Loucy (cell line): ENCODE measurements around the gene TMPRSS15.

Experiments
- H2AFZ ChIP-seq: fragments of 200-600 bp; sonication (generic); 2 replicates; pipeline ENCODE4 v1.6.0; 2016; ENCODE audit warnings: antibody characterized with exemption, mild to moderate bottlenecking, low read length, moderate library complexity
- H3F3A ChIP-seq: fragments of 200-600 bp; 2 replicates; pipeline ENCODE4 v1.6.0; 2016; ENCODE audit warnings: antibody characterized with exemption, low read depth, mild to moderate bottlenecking
- H3K27me3 ChIP-seq: fragments of 200-600 bp; sonication (generic); 2 replicates; pipeline ENCODE4 v1.6.1; 2014; ENCODE audit warnings: low read length, mild to moderate bottlenecking; ENCODE audit not compliant: insufficient read depth, poor library complexity, severe bottlenecking
- H3K36me3 ChIP-seq: fragments of 200-600 bp; sonication (generic); 2 replicates; pipeline ENCODE4 v1.6.1; 2016; ENCODE audit warnings: low read length; ENCODE audit not compliant: insufficient read depth
- H3K4me1 ChIP-seq: fragments of 200-600 bp; sonication (generic); 2 replicates; pipeline ENCODE4 v1.5.1; 2014; ENCODE audit warnings: low read length, mild to moderate bottlenecking; ENCODE audit not compliant: insufficient read depth, poor library complexity, severe bottlenecking
- H3K4me2 ChIP-seq: fragments of 200-600 bp; sonication (generic); 2 replicates; pipeline ENCODE4 v1.6.0; 2014; ENCODE audit warnings: antibody characterized with exemption, low read length, low read depth, mild to moderate bottlenecking; ENCODE audit not compliant: poor library complexity, severe bottlenecking
- H3K4me3 ChIP-seq: fragments of 200-600 bp; sonication (generic); 2 replicates; pipeline ENCODE4 v1.5.1; 2014; ENCODE audit warnings: low read length, mild to moderate bottlenecking, mixed read lengths; ENCODE audit not compliant: poor library complexity, severe bottlenecking
- H3K79me2 ChIP-seq: fragments of 200-600 bp; sonication (generic); 2 replicates; pipeline ENCODE4 v1.6.1; 2014; ENCODE audit warnings: low read length; ENCODE audit not compliant: insufficient read depth
- H3K9ac ChIP-seq: fragments of 200-600 bp; sonication (generic); 2 replicates; pipeline ENCODE4 v1.6.0; 2014; ENCODE audit warnings: mild to moderate bottlenecking, low read depth, low read length, moderate library complexity; ENCODE audit not compliant: poor library complexity, severe bottlenecking
- H3K9me2 ChIP-seq: fragments of 200-600 bp; sonication (generic); replicated peaks from 2 replicates; pipeline ENCODE4 v1.6.1; 2016; ENCODE audit warnings: low read depth, low read length, mixed read lengths
- H3K9me3 ChIP-seq: fragments of 200-600 bp; sonication (generic); 2 replicates; pipeline ENCODE4 v1.6.1; 2014; ENCODE audit warnings: mild to moderate bottlenecking, antibody characterized with exemption, low read length, low read depth; ENCODE audit not compliant: insufficient read depth
- H4K20me1 ChIP-seq: fragments of 200-600 bp; sonication (generic); 2 replicates; pipeline ENCODE4 v1.6.0; 2014; ENCODE audit warnings: antibody characterized with exemption, low read length, mild to moderate bottlenecking; ENCODE audit not compliant: insufficient read depth, poor library complexity, severe bottlenecking
- EZH2phosphoT487 ChIP-seq: fragments of 200-600 bp; IDR thresholded peaks from 2 replicates; pipeline ENCODE4 v1.6.1; 2018; ENCODE audit warnings: antibody characterized with exemption, mild to moderate bottlenecking, moderate library complexity, borderline replicate concordance
- TF ChIP-seq, protein P1 (sequence below): fragments of 200-600 bp; sonication (generic); conservative IDR thresholded peaks from 2 replicates; pipeline ENCODE4 v1.5.1; 2014; ENCODE audit warnings: mild to moderate bottlenecking, antibody characterized with exemption, low read length

TMPRSS15 gene

DNA sequence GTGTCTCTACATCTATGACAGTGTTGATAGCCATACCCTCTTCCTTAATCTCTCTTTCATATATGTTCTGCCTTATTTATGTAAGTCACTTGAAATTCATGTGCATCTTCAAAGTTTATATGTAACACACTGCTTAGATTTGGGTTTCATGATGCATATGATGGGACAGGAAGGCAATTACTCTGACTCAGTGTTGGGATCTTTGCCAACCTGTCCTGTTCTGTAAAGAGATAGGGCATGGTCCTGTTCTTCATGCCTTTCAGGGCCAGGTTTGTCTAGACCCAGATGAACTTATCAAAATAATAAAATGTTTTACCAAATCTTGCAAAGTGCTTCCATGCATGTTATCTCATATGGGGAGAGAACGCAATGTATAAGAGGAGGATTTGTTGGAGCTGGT lies 69.5 kb downstream of the TMPRSS15 start:
- TF ChIP-seq, protein P1, sequence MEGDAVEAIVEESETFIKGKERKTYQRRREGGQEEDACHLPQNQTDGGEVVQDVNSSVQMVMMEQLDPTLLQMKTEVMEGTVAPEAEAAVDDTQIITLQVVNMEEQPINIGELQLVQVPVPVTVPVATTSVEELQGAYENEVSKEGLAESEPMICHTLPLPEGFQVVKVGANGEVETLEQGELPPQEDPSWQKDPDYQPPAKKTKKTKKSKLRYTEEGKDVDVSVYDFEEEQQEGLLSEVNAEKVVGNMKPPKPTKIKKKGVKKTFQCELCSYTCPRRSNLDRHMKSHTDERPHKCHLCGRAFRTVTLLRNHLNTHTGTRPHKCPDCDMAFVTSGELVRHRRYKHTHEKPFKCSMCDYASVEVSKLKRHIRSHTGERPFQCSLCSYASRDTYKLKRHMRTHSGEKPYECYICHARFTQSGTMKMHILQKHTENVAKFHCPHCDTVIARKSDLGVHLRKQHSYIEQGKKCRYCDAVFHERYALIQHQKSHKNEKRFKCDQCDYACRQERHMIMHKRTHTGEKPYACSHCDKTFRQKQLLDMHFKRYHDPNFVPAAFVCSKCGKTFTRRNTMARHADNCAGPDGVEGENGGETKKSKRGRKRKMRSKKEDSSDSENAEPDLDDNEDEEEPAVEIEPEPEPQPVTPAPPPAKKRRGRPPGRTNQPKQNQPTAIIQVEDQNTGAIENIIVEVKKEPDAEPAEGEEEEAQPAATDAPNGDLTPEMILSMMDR = no peak
- TF ChIP-seq EZH2phosphoT487 = no peak
- Histone ChIP-seq H3K4me2 (no peak overlapping the region), H3K36me3 (no peaks in the 10 kb centered on the region), H3K9me3 (no peaks in the 10 kb centered on the region), H3K4me1 (no peaks in the 10 kb centered on the region), H3F3A (no peaks in the 10 kb centered on the region), H3K9me2 (no peaks in the 10 kb centered on the region), H3K4me3 (no peak overlapping the region), H4K20me1 (no peaks in the 10 kb centered on the region), H3K27me3 (no peaks in the 10 kb centered on the region), H2AFZ (no peak overlapping the region), H3K9ac (no peak overlapping the region), H3K79me2 (no peaks in the 10 kb centered on the region)

DNA sequence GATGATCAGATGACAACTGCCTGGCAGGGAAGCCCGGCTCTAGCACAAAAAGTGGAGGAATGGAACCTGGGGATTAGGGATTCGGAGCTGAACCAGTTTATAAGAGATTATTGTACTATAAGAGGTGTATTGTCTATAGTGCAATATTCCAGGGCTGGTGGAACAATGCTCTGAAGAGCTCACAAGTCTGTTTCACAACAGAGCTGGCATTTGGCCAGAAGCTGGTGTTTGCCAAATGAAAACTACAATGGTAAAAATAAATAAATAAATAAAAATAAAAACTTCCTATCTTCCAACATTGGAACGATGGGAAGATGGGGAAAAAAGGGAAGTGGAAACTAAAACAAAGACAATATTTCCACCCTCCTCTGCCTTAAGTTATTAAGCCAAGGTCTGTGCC lies 85.4 kb downstream of the TMPRSS15 start:
- no peaks in the 10 kb centered on the region for H3K79me2 ChIP-seq
- H3K4me1 ChIP-seq = no peaks in the 10 kb centered on the region
- no peak overlapping the region for H3K4me2 ChIP-seq

GRCh38 chr21:18298228-18298627 lies 105.4 kb downstream of the TMPRSS15 start:
- H2AFZ ChIP-seq = no peak overlapping the region
- no peaks in the 10 kb centered on the region for H3K36me3 ChIP-seq
- no peaks in the 10 kb centered on the region for H3K4me1 ChIP-seq
- H4K20me1 ChIP-seq = no peaks in the 10 kb centered on the region
- TF ChIP-seq, protein P1 = peak; percentile 20; the same call in 1 of the 2 replicates
- no peak for TF ChIP-seq EZH2phosphoT487
- no peak overlapping the region for H3K4me3 ChIP-seq
- no peak overlapping the region for H3K9ac ChIP-seq
- H3K9me2 ChIP-seq = no peaks in the 10 kb centered on the region
- no peaks in the 10 kb centered on the region for H3K9me3 ChIP-seq
- no peaks in the 10 kb centered on the region for H3K79me2 ChIP-seq
- H3K4me2 ChIP-seq = no peak overlapping the region
- no peaks in the 10 kb centered on the region for H3K27me3 ChIP-seq
- no peaks in the 10 kb centered on the region for H3F3A ChIP-seq

More for the DNA sequence above, 85.4 kb downstream of the TMPRSS15 start:
- H3K9me2 ChIP-seq = no peaks in the 10 kb centered on the region
- H3K36me3 ChIP-seq = no peaks in the 10 kb centered on the region
- H4K20me1 ChIP-seq = no peaks in the 10 kb centered on the region
- TF ChIP-seq, protein P1 = no peak
- no peak for TF ChIP-seq EZH2phosphoT487
- H2AFZ ChIP-seq = no peak overlapping the region
- H3K9me3 ChIP-seq = no peaks in the 10 kb centered on the region
- no peak overlapping the region for H3K4me3 ChIP-seq
- no peaks in the 10 kb centered on the region for H3K27me3 ChIP-seq
- no peak overlapping the region for H3K9ac ChIP-seq
- H3F3A ChIP-seq = no peaks in the 10 kb centered on the region
